Right lobe of liver (tissue), 6 donors: ENCODE measurements around the gene PGP. TPM values are rescaled to one million over a fixed set of nuclear protein-coding genes. Genes with fewer than 3 reads are reported as not detected.

Experiments
- ATAC-seq, 4 donors: fragments of 200-7000 bp; cut with Tn5 transposase; one replicate each; pipeline ENCODE4 v1.9.1; 2020; ENCODE audit warnings: mild to moderate bottlenecking in 4 of 4, moderate library complexity in 4 of 4
- DNase-seq, 3 donors: peaks; one replicate each; pipeline ENCODE4 v3.0.0-alpha.2; 2020
- H3K27ac ChIP-seq, 3 donors: fragments of 200-600 bp; one replicate each; pipeline ENCODE4 v1.8.0; 2022
- H3K27me3 ChIP-seq, 2 donors: fragments of 200-600 bp; one replicate each; pipeline ENCODE4 v1.8.0; 2022
- H3K36me3 ChIP-seq, 4 donors: fragments of 200-600 bp; sonication (generic) in 1 of 4; one replicate each; pipeline versions ENCODE4 v1.5.1 to v1.8.0; 2017 to 2022; ENCODE audit warnings: control low read depth in 1 of 4
- H3K4me1 ChIP-seq, 4 donors: fragments of 200-600 bp; sonication (generic) in 1 of 4; one replicate each; pipeline versions ENCODE4 v1.5.1 to v1.8.0; 2017 to 2022; ENCODE audit warnings: control low read depth in 1 of 4
- H3K4me3 ChIP-seq, 3 donors: fragments of 200-600 bp; one replicate each; pipeline ENCODE4 v1.8.0; 2022
- H3K9me3 ChIP-seq, 4 donors: fragments of 200-600 bp; sonication (generic) in 1 of 4; one replicate each; pipeline versions ENCODE4 v1.5.1 to v1.8.0; 2017 to 2022; ENCODE audit warnings: control low read depth in 1 of 4
- CTCF ChIP-seq, 4 donors: fragments of 200-600 bp in 3 of 4; fragments of 450-650 bp in 1 of 4; IDR thresholded peaks; one replicate each; pipeline versions ENCODE4 v1.5.1 to v1.8.0; 2016 to 2022; ENCODE audit warnings: antibody characterized with exemption in 4 of 4, mild to moderate bottlenecking in 2 of 4
- POLR2A ChIP-seq: fragments of 450-650 bp; IDR thresholded peaks from one replicate; pipeline ENCODE4 v1.6.1; 2017; ENCODE audit warnings: antibody characterized with exemption, mild to moderate bottlenecking
- WGBS: methylation state at CpG from one replicate; pipeline ENCODE4 v1.1.6; 2018; ENCODE audit warnings: low coverage, low lambda C conversion rate; ENCODE audit not compliant: insufficient coverage; ENCODE audit errors: missing lambda C conversion rate; 5-methylcytosine and 5-hydroxymethylcytosine counted together
- intact Hi-C, 2 donors: fragments of 100-400 bp; cut with DNase I; formaldehyde crosslinking; loops; one replicate each; pipeline versions ENCODE4 v1.11.2 to v1.14.1; 2022
- total RNA-seq, 6 experiments: library from RNA; depleted of rRNA in 2 of 6; stranded (reverse); fragments of >200 nt in 2 of 6; fragmentation: NEBNext Ultra II Directional in 3 of 6; extraction: Animal tissue kit (Norgen Biotek cat#: 25700) in 3 of 6; gene quantifications; one replicate each; pipeline versions ENCODE4 v1.1.0 to v1.2.4, GENCODE V29; 2016 to 2023
- donor health status: DM: no; HTN: yes; CAD: no.
- donor health status: DM: no; HTN: no; CAD: no.
- donor health status: DM: no; HTN: no; CAD: no.
- donor health status: DM: no; HTN: yes; CAD: no.
- donor health status: DM: no; HTN: yes; CAD: no.

The PGP gene
- total RNA-seq, 6 experiments from 2014 or later: 3.8 to 14.2 (median 6.9) TPM

GRCh38 chr16:2178321-2179106 lies 36.1 kb downstream of the PGP start:
- no peak overlapping the region for H3K4me3 ChIP-seq
- no peaks in the 10 kb centered on the region for H3K4me1 ChIP-seq
- H3K27me3 ChIP-seq: no peaks in the 10 kb centered on the region
- DNase-seq: no peak
- H3K27ac ChIP-seq: no peak overlapping the region
- peaks cover 0 to 33% (median 13%) of the 10 kb centered on the region in 4 donors for H3K36me3 ChIP-seq
- WGBS: 46% methylated on average over 33 of the region's 106 CpGs
- TF ChIP-seq POLR2A: no peak
- no peak for TF ChIP-seq CTCF (IDR thresholded peaks at IDR 0.05)
- no peaks in the 10 kb centered on the region for H3K9me3 ChIP-seq
- intact Hi-C loops: no loop called here
- ATAC-seq: peak in 2 of 4 donors; percentile 8 to 40

DNA sequence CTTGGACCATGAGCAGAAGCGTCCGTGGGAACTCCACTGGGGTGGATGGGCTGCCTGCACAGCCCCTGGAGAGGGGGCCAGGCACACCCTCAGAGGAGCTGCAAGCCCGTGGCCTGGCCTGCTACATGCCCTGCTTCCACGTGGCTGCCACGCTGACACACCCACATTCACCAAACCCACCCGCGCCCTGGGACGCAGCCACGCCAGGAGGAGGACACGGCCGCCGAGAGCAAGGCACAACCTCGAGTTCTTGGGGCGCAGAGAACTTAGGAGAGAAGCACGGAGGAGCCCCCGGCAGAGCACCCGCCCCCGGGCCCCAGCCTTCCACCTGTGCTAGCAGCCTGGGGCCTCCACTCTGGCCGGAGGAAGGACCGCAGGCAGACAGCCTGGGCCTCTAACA lies 37.1 kb downstream of the PGP start:
- Histone ChIP-seq H3K4me1 (no peaks in the 10 kb centered on the region), H3K4me3 (no peak overlapping the region), H3K9me3 (no peaks in the 10 kb centered on the region), H3K27ac (no peak overlapping the region), H3K27me3 (no peaks in the 10 kb centered on the region), H3K36me3 (peaks cover 0 to 39% (median 16%) of the 10 kb centered on the region in 4 donors)
- DNase-seq: no peak
- intact Hi-C loops: no loop called here
- 90% methylated on average over 2 of the region's 20 CpGs for WGBS
- TF ChIP-seq CTCF (IDR thresholded peaks at IDR 0.05): no peak
- TF ChIP-seq POLR2A: no peak
- no peak for ATAC-seq

- WGBS: 94% methylated on average over 16 of the region's 18 CpGs
- DNase-seq: no peak
- intact Hi-C loops: no loop called here
- no peaks in the 10 kb centered on the region for H3K9me3 ChIP-seq
- H3K4me3 ChIP-seq: no peak overlapping the region
- H3K4me1 ChIP-seq: no peaks in the 10 kb centered on the region
- peaks cover 0 to 41% (median 16%) of the 10 kb centered on the region in 4 donors for H3K36me3 ChIP-seq
- no peak for ATAC-seq
- TF ChIP-seq POLR2A (no peak), CTCF (IDR thresholded peaks at IDR 0.05) (no peak)
- H3K27ac ChIP-seq: no peak overlapping the region
- no peaks in the 10 kb centered on the region for H3K27me3 ChIP-seq
These were observed 37.5 kb downstream of the PGP start for GRCh38 chr16:2177101-2177500.

- DNase-seq (no peak), ATAC-seq (no peak)
- no peaks in the 10 kb centered on the region for H3K27me3 ChIP-seq
- 98% methylated on average over 7 of the region's 23 CpGs for WGBS
- TF ChIP-seq POLR2A (no peak), CTCF (IDR thresholded peaks at IDR 0.05) (no peak)
- peaks cover 0 to 51% (median 17%) of the 10 kb centered on the region in 4 donors for H3K36me3 ChIP-seq
- no peak overlapping the region for H3K4me3 ChIP-seq
- H3K4me1 ChIP-seq: no peaks in the 10 kb centered on the region
- no peak overlapping the region for H3K27ac ChIP-seq
- intact Hi-C loops: no loop called here
- no peaks in the 10 kb centered on the region for H3K9me3 ChIP-seq
These were observed 38.6 kb downstream of the PGP start for GRCh38 chr16:2176047-2176446.
